K562 (cell line): ENCODE measurements around the gene TIAM1. TPM values are rescaled to one million over a fixed set of nuclear protein-coding genes. Genes with fewer than 3 reads are reported as not detected.

Source experiments
- ETV6 ChIP-seq, 3 experiments: fragments of 150-350 bp in 1 of 3; sonication (generic) in 1 of 3; formaldehyde crosslinking in 1 of 3; IDR thresholded peaks; 2 replicates each; pipeline versions ENCODE4 v1.6.1 to v1.8.0; 2014 to 2022; ENCODE audit warnings: borderline replicate concordance in 2 of 3, low read depth in 2 of 3, antibody characterized with exemption in 1 of 3, low read length in 1 of 3, mild to moderate bottlenecking in 1 of 3, missing genetic modification reagents in 1 of 3
- NUFIP1 ChIP-seq: fragments of 450-650 bp; IDR thresholded peaks from 2 replicates; pipeline ENCODE4 v1.6.1; 2018; ENCODE audit not compliant: partially characterized antibody
- PPARD ChIP-seq: fragments of 250-450 bp; sonication (Bioruptor Pico); IDR thresholded peaks from 2 replicates; pipeline ENCODE4 v1.8.0; 2022; ENCODE audit warnings: inconsistent platforms, mild to moderate bottlenecking, moderate library complexity
- SRSF9 ChIP-seq: fragments of 200-400 bp; formaldehyde crosslinking; IDR thresholded peaks from 2 replicates; pipeline ENCODE4 v1.6.1; 2017; ENCODE audit warnings: low read depth, low read length, borderline replicate concordance
- polyA plus RNA-seq, 8 experiments: library from polyadenylated mRNA; depleted of rRNA in 4 of 8; stranded (reverse) in 5 of 8; unstranded in 3 of 8; fragments of >200 nt; fragmentation: Nextera tagmentation in 2 of 8; fragmentation: Illumina TruSeq in 1 of 8; extraction: Ambion mirVana in 2 of 8; extraction: Trizol in 1 of 8; gene quantifications; 2 replicates each; pipeline versions ENCODE4 v1.2.1 to v1.2.3, GENCODE V29; 2011 to 2014; ENCODE audit warnings: inconsistent platforms in 1 of 8, missing spikeins in 1 of 8
- total RNA-seq, 7 experiments: library from RNA; depleted of rRNA in 6 of 7; stranded (reverse); fragments of >200 nt in 6 of 7; fragmentation: Illumina TruSeq in 2 of 7; extraction: Trizol in 2 of 7; gene quantifications; 2 replicates each; pipeline versions ENCODE4 v1.2.1 to v1.2.3, GENCODE V29; 2011 to 2021; ENCODE audit warnings: low replicate concordance in 1 of 7
- TF ChIP-seq, protein P1 (sequence below), 2 experiments: fragments of 450-650 bp; formaldehyde crosslinking in 1 of 2; IDR thresholded peaks; 2 replicates each; pipeline versions ENCODE4 v1.4.0 to v1.6.1; 2014 to 2020; ENCODE audit warnings: mild to moderate bottlenecking in 2 of 2, borderline replicate concordance in 1 of 2, low read depth in 1 of 2
- TF ChIP-seq, protein P2 (sequence below): fragments of 450-650 bp; formaldehyde crosslinking; IDR thresholded peaks from 2 replicates; pipeline ENCODE4 v1.4.0; 2022; ENCODE audit warnings: mild to moderate bottlenecking, moderate library complexity

Gene TIAM1
- total and polyA plus RNA-seq, 9 of the 15 experiments (the other 6 are each of a cell fraction or from before 2014, with no cell fraction given): 0.11 TPM; not detected in 8

DNA sequence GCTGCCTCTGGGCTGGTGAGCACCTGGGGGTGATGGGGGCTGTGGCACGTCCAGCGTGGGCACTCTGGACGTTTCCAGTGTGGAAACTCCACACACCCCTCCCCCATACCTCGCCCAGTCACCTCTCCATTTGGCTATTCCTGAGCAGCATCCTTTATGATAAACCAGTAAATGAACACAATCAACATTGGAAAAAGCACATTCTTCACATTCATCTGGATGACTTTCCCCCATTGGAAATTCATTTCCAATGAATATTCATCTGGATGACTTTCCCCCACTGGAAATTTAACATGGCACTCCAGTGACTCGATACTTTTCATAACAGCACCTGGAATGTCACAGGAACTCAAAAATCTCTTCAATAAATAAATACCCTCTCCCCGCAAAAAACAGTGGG, 201.0 kb downstream of the TIAM1 start (continued):
- TF ChIP-seq, protein P1, sequence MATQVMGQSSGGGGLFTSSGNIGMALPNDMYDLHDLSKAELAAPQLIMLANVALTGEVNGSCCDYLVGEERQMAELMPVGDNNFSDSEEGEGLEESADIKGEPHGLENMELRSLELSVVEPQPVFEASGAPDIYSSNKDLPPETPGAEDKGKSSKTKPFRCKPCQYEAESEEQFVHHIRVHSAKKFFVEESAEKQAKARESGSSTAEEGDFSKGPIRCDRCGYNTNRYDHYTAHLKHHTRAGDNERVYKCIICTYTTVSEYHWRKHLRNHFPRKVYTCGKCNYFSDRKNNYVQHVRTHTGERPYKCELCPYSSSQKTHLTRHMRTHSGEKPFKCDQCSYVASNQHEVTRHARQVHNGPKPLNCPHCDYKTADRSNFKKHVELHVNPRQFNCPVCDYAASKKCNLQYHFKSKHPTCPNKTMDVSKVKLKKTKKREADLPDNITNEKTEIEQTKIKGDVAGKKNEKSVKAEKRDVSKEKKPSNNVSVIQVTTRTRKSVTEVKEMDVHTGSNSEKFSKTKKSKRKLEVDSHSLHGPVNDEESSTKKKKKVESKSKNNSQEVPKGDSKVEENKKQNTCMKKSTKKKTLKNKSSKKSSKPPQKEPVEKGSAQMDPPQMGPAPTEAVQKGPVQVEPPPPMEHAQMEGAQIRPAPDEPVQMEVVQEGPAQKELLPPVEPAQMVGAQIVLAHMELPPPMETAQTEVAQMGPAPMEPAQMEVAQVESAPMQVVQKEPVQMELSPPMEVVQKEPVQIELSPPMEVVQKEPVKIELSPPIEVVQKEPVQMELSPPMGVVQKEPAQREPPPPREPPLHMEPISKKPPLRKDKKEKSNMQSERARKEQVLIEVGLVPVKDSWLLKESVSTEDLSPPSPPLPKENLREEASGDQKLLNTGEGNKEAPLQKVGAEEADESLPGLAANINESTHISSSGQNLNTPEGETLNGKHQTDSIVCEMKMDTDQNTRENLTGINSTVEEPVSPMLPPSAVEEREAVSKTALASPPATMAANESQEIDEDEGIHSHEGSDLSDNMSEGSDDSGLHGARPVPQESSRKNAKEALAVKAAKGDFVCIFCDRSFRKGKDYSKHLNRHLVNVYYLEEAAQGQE (IDR thresholded peaks at IDR 0.05; ENCODE audit: borderline replicate concordance): no peak
- TF ChIP-seq, protein P1 (CRISPR knock-in tag; IDR thresholded peaks at IDR 0.05; ENCODE audit: low read depth): no peak
- TF ChIP-seq, protein P2, sequence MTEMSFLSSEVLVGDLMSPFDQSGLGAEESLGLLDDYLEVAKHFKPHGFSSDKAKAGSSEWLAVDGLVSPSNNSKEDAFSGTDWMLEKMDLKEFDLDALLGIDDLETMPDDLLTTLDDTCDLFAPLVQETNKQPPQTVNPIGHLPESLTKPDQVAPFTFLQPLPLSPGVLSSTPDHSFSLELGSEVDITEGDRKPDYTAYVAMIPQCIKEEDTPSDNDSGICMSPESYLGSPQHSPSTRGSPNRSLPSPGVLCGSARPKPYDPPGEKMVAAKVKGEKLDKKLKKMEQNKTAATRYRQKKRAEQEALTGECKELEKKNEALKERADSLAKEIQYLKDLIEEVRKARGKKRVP (CRISPR knock-in tag): no peak
- no peak for TF ChIP-seq SRSF9
- TF ChIP-seq ETV6 (IDR thresholded peaks at IDR 0.05; ENCODE audit: borderline replicate concordance in 1 of 2, low read depth in 2 of 2, low read length in 1 of 2): no peak
- no peak for TF ChIP-seq ETV6 (CRISPR knock-in tag; IDR thresholded peaks at IDR 0.05; ENCODE audit: borderline replicate concordance)
- no peak for TF ChIP-seq NUFIP1
- no peak for TF ChIP-seq PPARD
